Hepatic stellate cell (primary cell): ENCODE results near the gene ZDHHC4.

Experiments
- DNase-seq: peaks from one replicate; pipeline ENCODE4 v3.0.0; 2011; ENCODE audit warnings: low spot score

ZDHHC4 gene

DNA sequence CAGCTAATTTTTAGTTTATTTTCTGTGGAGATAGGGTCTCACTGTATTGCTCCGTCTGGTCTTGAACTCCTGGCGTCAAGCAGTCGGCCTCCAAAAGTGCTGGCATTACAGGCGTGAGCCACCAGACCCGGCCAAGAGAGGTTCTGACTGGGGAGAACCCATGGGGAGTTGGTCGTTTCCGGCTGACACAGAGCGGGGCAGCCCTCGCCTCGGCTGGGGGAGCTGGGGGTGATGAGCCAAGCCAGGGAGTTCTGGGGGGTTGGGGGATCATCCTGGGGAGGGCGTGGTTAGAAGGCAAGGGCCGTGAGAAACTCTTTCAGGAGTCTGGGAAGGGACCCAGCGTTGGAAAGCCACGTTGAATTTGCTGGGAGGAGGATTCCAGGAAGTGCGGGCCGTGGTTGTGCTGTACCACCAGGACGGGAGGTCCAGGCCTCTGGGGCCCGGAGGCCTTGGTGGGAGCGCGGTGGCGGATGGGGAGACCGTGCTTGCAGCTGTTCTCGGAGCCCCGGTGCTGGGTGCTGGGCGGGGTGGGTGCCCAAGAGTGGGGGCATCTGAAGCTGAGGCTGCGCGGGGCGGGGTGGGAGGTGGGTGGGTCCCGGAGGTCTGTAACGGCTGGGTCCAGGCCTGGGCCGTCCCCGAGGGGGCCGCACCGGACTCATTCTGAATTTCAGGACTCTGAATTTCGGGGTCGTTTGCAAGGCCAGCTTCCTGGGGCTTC lies 29.8 kb downstream of the ZDHHC4 start:
- no peak for DNase-seq

DNA sequence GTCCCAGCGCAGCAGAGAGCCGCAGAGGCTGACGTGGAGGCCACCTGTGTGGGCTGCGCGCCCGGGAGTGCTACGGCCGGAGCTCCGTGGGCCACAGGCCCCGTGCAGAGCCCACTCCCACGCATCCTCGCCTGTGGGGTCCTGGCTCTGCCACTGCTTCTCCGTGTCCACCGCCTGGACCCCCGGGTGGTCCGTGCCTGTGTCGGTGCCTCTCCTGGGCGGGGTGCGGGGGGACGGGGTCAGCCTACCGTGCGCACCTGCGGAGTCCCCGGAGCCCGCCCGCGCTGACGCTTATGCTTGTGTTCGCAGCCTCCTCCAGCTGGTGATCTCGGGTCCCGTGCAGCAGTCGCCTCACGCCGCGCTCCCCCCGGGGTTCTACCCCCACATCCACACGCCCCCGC lies 30.4 kb downstream of the ZDHHC4 start:
- no peak for DNase-seq

DNA sequence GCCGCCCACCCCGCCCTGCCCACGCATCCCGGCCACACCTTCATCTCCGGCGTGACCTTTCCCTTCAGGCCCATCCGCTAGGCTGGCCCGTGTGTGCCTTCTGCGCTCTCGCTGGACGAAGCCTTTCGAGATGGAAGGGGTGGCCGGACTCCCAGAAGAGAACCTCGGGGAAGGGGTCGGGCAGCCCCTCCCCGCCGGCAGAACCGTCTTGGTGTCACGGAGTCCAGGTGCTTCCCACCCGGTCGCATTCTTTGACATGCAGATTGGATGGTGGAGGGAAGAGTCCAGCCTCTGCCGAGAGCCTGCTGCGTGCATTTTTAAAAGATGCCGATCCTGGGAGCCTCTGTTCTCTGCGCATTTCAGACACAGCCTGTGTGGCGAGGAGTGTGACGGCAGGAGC lies 30.8 kb downstream of the ZDHHC4 start:
- DNase-seq, result no peak

DNA sequence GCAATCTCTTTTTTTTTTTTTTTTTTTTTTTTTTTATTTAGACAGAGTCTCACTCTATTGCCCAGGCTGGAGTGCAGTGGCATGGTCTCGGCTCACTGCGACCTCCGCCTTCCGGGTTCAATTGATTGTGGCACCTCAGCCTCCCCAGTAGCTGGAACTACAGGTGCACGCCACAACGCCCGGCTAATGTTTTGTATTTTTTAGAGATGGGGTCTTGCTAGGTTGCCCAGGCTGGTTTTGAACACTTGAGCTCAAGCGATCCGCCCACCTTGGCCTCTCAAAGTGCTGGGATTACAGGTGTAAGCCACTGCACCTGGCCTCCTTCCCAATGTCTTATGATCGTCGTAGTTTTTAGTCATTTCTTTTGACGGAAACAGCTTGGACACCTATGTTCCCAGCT lies 31.5 kb downstream of the ZDHHC4 start:
- DNase-seq, result no peak

DNA sequence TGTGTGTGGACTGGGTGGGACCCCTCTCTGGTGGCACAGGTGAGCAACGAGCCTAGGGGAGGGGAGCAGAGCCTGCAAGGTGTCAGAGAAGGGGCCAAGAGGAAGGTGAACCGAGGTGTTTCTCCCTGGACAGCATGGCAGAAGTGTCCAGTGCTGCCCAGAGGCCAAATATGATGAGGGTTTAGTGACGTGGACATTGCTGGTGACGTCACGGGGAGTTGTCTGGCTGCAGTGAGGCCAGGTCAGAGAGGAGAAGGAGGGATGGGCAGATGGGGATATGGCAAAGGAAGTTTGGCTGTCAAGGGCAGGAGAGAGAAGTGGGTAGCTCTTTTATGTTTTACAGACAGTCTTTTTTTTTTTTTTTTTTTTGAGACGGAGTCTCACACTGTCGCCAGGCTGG lies 35.6 kb downstream of the ZDHHC4 start:
- no peak for DNase-seq

DNA sequence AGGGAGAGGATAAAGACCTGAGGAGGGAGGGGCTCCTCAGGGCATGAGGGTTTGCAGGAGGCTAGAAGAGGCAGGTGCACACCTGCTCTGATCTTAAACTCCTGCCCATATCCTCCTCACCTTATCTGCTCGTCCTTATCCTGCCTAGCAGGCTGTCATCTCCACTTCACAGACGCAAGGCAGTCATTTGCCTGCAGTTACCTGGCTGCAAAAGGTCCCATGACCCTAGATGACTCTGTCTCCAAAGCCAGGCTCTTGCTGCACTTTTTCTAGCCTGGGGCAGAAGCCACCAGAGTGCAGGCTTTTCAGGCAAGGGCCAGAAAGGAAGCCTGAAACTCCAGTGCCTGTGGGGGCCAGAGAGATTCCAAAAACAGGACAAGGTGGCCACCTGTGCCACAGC lies 36.5 kb downstream of the ZDHHC4 start:
- DNase-seq, result no peak

DNA sequence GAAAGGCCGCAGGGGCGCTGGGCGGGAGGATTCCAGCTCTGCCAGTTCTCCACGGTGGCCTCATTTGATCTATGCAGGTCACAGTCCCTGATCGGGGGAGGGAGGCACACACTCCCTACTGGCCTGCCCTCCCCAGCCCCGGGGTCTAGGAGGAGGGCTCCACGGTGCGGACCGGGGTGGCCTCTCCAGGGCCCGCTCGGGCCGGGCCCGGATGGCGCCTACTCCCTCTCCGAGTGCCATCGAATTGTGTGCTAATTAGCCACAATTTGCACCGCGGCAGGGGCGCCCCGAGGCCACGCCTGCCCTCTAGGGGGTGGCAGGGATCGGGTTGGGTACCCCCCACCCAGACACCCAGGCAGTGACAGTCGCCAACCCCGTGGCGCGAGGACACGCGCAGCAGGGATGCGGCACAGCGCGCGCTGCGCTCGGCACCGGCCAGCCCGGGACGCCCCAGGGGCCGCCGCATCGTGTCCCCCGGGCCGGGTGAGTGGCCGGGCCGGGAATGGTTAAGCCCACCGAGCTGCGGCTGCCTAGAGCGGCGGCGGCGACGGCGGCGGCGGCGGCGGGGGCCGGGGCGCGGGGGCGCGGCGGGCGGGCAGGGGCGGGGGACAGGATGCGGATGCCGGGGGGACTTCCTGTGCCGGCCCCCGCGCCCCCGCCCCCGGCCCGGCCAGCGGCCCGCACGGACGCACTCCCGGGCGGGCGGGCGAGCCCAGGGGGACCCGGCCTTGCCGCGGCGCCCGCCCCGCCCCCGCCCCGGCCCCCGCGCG lies 37.9 kb downstream of the ZDHHC4 start, which contains the start of gene ZNF853:
TSS of gene ZNF853 (plus strand) at position 658 of the 770 bp plus-strand sequence. CDS start 565 bp downstream, outside the sequence.
- no peak for DNase-seq

DNA sequence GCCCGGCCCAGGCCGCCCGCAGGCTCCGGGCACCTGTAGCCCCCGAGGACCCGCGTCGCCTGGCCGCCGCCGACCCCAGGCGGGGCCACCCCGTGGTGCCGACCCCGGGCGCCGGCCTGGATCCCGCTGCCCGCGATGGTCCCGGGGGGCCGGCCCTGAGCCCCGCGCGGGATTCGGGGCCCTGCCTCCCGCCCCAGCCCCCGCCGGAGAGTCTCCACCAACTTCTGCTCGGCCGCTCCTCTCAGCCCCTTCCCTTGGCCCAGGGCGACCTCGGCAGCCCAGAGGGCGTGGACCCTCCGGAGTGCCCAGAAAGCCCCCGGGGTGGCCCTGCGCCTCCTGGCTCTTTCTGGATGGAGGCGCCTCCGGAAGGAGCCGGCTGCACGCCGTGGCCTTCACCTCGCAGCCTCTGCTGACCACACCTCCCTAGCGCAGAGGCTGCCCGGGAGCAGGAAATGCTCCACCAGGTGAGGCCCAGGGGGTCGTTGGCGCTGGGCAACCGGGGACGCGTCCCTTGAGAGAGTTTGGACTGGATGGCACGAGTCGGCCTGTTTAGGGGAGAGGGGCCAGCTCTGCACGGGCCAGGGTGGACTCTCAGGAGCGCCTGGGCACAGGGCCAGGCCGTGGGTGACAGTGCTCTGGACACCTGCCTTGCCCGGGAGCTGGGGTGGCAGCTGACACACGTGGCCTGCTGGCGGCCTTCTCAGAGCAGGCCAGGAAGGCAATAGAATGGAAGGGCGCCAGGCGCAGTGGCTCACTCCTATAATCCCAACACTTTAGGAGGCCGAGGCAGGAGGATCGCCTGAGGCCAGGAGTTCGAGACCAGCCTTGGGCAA lies 38.7 kb downstream of the ZDHHC4 start:
- DNase-seq, result no peak

DNA sequence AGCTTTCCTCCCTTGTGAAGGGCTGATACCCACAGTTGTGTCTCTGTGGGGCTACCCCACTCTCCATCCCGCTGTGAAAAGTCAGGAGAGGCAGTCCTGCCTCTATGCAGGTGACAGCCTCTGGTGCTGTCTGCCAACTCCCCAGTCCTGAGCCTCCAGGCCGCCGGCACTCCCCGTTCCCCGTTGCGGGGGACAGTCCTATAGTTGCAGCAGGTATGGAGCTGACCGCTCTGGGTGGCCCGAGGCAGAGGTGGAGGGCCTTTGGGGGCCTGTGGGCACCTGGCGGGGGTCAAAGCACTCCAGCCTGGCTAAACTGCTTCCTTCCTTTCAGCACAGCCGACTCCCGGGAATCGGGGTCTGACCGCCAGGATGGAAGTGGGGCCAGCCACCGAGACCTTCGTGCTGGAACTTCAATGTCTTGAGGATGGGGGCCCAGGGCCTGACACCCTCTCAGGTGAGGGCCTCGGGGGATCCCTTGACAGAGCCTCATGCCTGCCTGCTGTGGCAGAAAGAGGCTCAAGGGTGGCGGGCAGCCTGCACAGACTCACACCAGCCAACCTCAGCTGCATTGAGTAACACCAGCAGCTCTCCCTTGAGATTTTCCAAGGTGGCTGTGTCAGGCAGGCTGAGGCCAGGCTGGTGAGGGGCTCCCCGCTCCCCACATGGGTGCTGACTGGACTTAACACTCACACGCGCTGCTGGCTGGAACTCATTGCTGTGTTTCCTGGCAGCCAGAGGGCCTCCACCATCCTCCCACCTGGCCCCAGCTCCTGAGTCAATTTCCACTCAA lies 39.8 kb downstream of the ZDHHC4 start:
- DNase-seq, result no peak

DNA sequence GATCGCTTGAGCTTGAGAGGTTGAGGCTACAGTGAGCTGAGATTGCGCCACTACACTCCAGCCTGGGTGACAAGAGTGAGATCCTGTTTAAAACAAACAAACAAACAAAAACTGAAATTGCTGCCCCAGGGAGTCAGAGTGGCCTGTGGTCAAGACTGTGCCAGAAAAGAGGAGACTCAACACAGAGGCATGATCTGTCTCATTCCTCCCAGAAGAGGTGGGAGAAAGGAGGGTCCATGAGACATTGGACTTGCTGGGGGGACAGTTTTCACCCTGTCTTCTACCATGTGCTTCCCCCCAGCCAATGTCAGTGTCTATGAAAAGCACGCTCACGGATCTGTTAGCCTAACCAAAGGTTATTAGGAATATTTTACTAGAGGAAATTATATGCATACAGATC lies 41.4 kb downstream of the ZDHHC4 start:
- DNase-seq, result no peak

DNA sequence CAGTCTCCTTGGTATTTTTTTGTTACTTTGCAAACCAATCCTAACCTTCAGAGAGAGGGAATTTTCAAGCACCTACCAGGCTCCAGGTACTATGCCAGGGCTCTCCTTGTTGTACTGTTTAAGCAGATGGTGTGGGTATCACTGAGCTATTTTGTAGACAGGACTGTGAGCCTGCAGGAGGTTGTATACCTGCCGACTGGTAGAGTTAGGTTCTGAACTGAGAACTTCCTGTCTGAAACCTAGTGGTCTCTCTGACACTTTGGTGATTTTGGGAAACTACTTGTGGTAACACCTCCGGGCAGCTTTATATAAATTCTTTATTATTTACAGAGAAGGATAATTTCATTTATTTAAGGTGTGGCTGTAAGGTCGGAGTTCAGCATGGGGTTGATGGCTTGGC lies 42.7 kb downstream of the ZDHHC4 start:
- DNase-seq, result no peak

DNA sequence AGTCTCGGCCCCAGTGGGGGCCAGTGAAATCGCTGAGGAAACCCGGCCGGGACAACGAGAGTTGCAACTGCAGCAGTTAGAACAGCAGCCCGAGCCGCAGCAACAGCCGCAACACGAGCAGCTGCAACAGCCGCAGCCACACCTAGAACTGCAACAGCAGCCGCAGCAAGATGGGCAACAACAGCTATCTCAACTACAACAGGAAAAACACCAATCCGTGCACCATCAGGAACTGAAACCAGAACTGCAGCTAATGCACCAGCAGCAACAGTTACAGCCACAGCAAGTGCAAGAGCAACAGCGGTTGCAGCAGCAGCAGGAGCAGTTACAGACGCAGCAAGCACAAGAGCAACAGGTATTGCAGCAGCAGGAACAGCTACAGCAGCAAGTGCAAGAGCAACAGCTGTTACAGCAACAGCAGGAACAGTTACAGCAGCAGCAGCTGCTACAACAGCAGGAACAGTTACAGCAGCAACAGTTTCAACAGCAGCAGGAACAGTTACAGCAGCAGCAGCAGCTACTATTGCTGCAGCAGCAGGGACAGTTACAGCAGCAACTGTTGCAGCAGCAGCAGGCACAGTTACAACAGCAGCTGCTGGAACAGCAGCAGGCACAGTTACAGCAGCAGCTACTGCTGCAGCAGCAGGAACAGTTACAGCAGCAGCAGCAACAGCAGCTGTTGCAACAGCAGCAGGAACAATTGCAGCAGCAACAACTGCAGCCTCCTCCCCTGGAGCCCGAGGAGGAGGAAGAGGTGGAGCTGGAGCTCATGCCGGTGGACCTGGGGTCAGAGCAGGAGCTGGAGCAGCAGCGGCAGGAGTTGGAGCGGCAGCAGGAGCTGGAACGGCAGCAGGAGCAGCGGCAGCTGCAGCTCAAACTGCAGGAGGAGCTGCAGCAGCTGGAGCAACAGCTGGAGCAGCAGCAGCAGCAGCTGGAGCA lies 44.2 kb downstream of the ZDHHC4 start:
- DNase-seq, result no peak

DNA sequence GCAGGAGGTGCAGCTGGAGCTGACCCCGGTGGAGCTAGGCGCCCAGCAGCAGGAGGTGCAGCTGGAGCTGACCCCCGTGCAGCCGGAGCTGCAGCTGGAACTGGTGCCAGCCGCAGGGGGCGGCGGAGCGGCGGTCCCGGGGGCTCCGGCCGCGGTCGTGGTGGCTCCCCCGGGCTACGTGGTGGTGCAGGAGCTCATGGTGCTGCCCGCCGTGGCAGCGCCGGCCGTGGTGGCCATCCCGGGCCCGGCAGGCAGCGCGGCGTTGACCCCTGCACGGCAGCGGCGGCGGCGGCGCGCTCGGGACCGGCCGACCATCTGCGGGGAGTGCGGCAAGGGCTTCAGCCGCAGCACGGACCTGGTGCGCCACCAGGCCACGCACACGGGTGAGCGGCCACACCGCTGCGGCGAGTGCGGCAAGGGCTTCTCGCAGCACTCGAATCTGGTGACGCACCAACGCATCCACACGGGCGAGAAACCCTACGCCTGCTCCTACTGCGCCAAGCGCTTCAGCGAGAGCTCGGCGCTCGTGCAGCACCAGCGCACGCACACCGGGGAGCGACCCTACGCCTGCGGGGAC lies 45.0 kb downstream of the ZDHHC4 start:
- DNase-seq, result no peak

DNA sequence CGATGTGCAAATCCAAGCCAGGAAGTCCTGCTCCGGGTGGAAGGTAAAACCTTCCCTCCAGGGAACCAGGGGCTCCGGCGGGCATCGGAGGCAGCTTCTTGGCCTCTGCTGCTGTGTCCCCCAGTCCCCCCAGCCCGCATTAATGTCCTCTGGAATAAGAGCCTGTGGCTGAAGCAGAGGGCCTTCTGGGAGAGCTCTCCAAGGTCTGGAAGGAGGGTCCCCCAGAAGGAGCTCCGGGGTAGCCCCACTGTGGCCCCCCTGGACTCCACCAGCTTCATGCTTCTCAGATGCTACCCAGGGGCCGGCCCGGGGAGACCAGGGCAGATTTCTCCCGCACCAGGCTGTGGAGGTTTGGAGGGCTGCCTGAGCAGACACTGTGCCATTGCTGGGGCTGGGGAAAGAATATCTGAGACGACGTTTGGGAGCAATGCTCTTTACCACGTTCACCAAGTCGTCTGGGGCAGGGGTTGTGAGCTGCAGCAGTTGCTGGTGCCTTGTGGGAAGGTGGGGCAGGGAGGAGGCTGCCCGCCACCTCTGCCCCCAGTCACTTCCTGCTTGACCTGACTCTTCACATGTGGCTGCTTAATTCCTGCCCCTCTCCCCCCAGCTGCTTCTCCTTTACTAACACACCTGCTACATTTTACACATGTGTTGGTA lies 46.5 kb downstream of the ZDHHC4 start:
- DNase-seq, result no peak

DNA sequence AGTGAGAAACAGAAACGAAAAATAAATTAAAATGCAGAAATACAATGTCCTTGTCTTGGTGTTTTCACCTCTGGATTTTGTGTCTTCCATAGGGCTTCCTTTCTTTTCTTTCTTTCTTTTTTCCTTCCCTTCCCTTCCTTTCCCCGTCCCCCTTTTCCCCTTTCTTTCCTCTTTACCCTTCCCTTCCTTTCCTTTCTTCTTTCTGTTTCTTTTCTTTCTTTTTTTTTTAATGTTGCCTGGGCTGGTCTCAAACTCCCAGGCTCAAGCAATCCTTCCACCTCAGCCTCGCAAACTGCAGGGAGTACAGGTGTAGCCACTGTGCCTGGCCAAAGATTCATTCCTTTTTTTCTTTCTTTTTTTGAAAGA lies 47.0 kb downstream of the ZDHHC4 start:
- DNase-seq, result no peak

DNA sequence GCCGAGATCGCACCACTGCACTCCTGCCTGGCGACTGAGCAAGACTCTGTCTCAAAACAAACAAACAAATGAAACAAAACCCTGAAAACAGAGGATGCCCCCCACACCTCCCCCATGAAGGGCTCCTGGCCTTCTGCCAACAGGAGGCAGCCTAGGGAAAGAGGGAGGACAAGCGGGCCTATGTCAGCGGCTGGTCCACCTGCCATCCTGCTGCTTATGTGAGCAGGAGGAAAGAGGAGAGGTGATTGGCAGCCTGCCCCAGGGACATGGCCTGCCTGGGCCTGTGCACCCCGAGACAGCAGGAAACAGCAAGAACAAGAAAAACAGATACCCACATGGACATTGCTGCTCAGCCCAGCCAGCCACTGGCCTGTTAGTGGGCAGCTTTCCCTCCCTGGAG lies 50.8 kb downstream of the ZDHHC4 start:
- no peak for DNase-seq

DNA sequence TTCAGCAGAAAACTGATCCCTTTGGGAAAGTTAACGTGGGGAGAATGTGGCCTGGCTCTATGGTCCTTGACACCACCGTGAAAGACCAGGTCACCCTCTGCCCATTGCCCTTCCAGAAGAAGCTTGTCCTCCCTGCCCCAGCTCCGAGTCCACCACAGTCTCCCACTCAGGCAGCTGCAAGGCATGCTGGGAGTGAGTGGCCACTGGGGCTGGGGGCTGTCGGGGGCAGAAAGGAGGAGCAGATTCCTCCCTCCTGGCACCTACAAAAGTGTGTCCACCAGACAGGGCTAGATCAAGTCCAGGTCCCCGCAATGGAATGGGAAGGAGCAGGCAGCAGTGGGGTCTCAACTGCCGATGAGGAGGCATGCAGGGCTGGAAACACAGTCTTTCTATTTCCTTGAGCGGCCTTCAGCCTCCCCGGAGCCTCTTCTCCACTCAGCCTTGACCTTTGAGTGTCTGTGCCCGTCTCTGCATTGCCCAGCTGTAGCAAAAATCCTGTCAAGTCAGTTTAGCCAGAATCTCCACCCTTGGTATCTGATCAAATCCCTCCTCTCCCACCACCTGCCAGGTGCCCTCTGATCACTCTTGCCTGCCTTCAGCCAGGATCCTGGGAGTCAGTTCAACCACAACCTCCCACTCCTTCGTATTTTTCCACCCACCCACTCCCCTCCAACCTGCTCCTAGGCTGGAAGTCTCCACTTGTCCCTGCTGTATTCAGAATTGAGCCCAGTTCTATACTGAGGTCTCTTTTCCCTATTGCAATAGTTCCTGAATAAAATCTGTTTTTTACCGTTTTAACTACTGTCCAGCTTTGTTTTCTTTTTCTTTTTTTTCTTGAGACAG lies 53.0 kb downstream of the ZDHHC4 start:
- DNase-seq, result no peak

DNA sequence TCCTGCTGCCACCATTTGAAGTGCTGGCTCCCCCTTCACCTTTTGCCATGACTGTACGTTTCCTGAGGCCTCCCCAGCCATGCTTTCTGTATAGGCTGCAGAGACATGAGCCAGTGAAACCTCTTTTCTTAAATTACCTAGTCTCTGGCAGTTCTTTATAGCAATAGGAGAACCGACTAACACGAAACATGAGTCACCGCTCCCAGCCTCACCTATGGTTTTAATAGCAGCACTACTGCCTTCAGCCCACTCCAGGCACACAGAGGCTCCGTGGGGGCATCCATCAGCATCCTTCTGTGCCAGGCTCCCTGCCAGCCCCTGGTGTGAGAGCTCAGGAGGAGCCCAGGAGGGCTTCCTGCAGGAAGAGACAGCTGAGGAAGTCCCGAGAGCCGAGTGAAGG lies 54.4 kb downstream of the ZDHHC4 start:
- DNase-seq, result no peak

DNA sequence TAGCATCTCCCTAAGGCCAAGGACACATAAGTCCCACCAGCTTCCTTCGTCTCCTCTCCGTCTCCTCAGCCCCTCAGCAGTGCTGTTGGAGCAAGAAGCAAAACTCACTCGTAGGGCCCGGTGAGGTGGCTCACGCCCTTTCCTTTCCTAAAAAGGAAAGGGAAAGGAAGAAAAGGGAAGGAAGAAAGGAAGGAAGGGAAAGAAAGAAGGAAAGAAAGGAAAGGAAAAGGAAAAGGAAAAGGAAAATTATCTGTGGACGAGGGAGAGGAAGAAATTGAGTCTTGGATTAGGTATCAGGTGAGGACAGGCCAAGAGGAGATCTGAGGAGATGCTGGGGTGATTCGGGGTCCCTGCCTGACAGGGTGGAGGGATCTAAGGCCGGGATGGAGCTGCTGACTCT lies 56.8 kb downstream of the ZDHHC4 start:
- no peak for DNase-seq
